ENCODE data around the gene TP63.

GRCh38 chr3:189625572-189625971, 5.6 kb upstream of the TP63 start:
- no peak for TF ChIP-seq CTCF (conservative IDR thresholded peaks at IDR 0.05; ENCODE audit: low read depth, low read length)
- TF ChIP-seq EZH2 (IDR thresholded peaks at IDR 0.05; ENCODE audit: borderline replicate concordance, low read depth, low read length, poor library complexity, severe bottlenecking): no peak
